GM19351 (cell line): ENCODE data around the gene CEP131.

Experiments used
- ATAC-seq: cut with Tn5 transposase; IDR thresholded peaks from one replicate; pipeline ENCODE4 v1.9.1; 2021; ENCODE audit warnings: mild to moderate bottlenecking, moderate library complexity; ENCODE audit not compliant: unreplicated experiment

The CEP131 gene

DNA sequence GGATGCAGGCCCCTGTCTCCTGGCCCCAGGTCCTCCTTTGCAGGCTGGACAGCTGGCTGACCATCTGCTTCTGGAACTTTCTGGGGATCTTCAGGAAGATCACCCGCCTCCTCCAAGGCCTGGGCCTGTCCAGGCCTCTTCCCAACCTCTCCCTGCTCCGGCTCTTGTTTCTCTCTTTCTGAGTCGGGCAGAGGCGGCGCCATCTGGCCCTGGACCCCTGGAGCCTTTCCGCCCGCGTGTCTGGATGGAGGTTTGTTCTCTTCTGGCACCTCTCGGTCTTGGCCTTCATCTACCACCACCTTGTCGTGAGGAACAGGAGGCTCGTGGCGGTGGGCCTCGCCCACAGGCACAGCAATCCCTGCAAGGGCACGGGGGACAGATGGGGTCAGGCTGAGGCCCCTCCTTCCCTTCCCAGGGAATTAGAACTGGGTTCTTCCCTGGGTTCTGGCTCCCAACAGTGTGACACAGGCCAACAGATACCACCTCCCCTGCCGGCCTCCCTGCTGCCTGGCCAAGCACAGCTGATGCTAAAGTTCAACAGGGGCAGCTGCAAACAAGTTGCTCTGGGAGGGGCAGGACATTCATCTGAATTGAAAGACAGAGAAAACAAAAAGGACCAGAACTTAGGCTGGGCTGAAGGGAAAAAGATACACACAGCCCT is 29.7 kb upstream of the CEP131 start:
- no peak for ATAC-seq

DNA sequence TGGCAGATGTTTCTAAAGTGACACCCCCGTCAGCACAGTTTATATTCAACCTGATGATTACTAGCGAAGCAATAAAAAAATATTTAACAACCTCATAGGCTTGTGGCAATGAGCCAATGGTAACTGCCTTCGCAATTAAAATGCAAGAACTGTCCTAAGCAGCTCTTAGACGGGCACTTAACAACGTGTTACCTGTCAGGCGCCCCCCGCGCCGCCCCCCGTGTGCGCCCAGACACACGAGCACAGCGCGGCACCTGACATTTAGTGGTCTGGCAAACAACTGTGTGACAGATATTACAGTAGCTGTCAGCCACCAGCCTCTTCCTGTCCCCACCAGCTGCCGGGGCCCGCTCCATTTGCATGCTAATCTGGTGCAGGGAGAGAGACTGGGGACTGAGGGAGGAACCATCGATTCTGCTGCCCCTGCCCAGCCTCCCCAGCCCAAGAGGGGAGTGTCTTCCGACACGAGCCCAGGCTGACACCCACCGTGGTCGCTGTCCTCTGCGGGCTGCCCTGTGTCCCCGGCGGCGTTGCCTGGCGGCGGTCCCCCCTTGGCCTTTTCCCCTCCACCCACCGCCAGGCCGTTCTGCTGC is 29.0 kb upstream of the CEP131 start:
- ATAC-seq = no peak

- no peak for ATAC-seq
These were observed 28.4 kb upstream of the CEP131 start for GRCh38 chr17:81251094-81251708.

DNA sequence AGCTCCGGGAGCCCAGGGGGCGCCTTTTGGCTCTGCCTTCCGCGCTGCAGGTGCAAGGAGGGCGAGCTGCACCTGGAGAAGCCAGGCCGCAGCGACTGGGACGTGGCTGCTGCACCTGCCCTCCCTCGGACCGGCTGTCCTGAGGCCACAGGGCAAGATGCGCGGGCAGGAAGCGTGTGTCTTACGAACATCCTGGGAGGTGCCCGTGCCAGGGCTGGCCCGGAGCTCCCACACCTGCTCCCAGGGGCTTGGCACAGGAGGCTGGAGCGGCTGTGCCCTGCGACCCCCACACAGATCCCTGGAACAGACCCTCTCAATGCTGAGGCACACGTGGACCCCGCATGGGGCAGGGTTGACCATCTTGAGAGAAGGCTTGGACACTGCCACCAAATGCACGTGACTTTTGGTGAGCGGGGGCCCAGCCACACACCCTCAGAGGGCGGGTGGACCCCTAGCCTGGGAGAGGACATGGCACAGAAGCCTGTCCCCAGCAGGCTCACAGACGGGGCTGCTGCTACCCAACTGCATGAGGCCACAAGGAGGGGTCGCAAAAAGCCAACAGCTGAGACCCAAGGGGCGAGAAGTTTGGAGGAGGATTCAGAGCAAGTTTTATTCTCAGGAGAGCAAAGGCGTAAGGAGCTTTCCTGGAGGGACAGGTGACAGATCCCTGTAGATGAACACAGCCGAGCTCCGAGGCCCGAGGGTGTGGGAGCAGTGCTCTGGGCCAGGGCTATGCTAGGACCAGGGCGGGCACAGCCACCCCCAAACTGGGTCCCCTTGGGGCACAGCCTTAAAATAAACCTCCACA is 27.7 kb upstream of the CEP131 start:
- ATAC-seq = no peak

DNA sequence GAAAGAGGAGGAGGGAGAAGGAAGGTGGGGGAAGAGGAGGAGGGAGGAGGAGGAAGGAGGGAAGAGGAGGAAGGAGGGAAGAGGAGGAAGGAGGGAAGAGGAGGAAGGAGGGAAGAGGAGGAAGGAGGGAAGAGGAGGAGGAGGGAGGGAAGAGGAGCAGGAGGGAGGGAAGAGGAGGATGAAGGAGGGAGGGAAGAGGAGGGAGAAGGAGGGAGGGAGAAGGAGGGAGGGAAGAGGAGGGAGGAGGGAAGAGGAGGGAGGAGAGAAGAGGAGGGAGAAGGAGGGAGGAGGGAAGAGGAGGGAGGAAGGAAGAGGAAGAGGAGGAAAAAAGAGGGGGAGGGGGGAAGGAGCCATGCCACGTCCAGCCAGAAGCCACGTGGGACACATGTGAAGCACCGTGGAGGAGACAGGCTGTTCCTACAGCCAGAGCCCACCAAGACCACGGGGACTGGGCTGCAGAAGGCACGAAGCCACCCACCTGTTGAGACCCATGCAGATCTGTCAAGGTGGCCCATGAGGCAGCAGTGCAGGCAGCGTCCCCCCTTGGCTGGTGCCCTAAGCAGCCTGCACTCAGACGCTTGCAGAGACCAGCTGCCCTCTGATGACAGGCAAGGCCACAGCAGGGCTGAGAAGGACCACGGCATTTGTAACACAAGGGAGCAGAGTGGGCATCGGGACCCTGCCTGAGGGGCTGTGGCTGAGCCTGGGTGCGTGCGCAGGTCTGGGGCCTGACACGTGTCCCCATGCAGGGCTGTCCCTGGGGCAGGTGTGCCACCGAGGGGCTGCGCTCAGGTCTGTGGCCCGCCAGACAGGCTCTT is 26.7 kb upstream of the CEP131 start:
- ATAC-seq = no peak

- ATAC-seq = no peak
These were observed 25.9 kb upstream of the CEP131 start for GRCh38 chr17:81248649-81249048.

- no peak for ATAC-seq
These were observed 24.7 kb upstream of the CEP131 start for GRCh38 chr17:81247339-81247990.

GRCh38 chr17:81246679-81247338 is 24.0 kb upstream of the CEP131 start:
- no peak for ATAC-seq

GRCh38 chr17:81246343-81246670 is 23.5 kb upstream of the CEP131 start:
- ATAC-seq = no peak

DNA sequence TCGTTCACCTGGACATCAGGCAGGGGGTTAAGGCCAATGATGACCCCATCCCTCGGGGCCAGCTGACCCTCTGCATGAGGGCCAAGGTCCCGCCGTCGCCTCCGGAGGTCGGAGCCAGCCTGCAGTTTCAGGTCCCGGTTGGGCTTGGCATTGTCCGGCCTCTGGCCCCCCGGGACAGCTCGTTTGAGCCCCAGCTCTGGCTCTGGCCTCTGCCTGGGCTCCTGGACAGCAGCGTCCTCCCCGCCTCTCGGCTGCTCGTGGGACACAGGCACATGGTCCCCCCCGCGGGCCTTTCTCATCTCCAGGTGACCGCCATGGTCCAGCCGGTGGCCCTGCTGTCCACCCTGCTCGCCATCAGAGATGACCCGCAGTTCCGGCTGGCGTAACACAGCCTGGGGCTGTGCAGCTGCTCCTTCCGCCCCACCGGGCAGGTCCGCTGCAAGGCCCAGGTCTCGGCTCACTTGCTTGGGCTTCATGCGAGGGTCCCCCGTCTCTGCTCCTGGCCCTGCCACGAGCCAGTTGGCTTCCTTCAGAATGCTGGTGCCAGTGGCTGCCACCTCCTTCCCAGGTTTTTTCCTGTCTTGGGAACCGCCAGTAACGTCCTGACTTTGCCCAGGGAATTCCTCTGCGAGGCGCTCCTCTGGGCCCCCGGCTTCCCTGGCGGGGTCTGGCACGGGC is 23.0 kb upstream of the CEP131 start:
- no peak for ATAC-seq

GRCh38 chr17:81245024-81245664 is 22.4 kb upstream of the CEP131 start:
- peak; percentile 57 for ATAC-seq

DNA sequence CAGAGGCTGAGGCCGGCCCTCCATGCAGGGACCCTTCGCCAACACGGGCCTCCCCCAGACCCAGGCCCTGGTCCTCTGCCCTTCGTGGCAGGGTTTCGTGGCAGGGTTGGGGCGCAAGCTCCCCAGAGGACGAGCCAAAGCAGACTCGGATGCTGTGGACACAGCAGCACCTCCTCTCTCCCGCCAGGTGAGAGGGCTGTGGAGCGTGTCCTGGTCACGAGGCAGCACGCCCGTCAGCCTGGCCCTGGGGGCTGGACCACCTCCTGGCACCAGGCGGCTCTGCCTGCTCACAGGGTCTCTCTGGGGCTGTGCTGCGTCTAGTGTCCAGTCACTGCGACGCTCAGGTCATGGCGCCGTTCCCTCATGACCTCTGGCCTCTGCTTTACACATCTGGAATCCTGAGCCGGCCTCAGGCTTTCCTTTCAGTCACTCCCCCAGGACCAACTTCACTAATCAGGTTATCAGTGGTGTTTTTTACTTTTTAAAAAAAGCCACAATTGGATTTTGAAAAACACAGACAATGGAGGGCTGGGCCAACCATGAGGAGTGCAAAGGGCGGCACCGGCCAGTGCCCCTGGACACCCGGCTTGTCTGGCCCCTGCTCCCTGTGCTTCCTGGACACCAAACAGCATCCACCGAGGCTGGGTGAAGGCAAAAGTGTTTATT is 21.7 kb upstream of the CEP131 start:
- no peak for ATAC-seq

DNA sequence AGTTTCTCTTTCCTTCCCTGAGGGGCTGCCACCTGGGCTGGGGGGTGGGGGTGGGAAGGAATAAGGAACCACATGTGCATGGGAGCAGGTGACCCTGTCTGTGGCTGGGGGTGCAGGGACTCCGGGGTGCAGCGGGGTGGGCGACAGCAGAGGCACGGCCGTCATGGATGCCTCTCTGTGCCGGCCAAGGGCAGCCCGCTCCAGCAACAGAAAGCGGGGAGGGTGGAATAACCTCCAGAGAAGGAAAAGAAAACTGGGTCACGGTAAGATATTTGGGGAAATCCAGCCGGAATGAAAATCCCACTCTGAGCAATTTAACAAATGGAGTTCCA is 20.5 kb upstream of the CEP131 start:
- ATAC-seq = no peak

DNA sequence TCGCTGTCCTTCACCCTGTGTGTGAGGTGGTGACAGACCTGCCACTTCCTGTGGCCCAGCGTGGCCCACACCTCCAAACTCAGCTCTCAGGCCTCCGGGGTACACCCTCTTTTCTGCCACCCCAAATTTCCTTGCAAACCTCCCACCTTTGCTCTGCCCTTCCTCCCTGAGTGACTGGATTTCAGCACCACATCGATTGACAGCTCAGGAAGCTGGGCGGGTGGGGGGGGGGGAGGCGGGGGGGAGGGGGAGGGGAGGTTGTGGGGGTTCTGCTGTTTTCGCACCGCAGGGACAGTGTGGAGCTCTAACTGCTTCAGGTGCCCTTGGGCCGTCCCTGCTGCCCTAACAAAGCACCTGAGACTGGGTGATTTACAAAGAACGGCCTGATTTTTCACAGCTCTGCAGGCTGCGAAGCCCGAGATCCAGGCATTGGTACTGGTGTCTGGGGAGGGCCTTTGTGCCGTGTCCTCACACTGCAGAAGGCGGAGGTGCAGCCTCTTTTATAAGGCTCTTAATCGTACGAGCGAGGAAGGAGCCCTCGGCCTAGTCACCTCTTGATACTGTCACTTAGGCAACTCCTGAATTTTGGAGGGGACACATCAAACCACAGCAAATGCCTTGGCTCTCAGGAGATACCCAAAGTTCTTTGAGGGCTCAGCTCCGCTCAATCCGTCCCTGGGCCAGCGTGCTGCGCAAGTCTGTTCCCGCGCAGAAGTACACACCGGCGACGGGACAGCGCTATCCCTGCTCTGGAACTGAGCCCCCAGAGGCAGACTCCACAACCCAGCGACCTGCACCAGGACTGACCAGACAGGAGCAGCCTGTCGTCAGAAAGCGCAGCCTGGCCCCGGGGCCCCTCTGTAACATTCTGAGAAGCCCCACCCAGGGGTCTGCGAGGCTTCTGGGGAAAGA is 19.9 kb upstream of the CEP131 start:
- ATAC-seq = no peak

DNA sequence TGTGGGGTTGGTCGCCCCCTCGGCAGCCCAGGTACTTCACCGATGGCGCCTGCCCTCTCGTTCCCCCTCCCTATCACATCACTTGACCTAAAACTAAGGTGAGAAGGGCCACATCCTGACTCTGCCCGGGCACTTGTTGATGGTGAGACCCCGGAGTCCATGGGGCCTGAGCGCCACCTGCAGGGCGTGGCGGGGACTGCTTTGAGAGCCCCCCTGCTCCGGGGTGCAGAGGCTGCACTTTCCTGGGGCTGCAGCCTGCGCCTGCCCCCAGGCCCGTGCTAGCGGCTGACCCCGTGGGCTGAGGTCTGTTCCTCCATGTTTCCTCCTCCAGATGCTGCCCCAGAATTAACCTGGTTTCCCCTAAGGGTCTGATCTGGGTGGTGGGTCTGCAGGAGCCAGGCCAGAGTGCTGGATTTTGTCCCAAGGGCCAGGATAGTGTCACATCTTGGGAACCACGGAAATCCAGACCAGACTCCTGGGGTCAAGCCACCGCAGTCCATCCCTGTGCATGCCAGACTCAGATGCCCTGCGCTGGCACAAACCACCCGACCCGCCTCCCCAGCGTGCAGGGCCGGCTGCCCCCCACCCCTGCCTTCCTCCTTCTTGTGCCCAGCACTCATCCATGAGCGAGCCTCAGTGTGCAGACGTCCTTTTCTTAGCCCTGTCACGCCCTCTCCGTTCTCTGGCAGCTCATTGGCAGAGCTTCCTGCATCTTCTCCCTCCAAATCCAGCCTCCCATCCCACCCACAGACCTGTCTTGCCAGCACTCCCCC is 19.1 kb upstream of the CEP131 start:
- ATAC-seq = no peak

GRCh38 chr17:81241203-81241602 is 18.4 kb upstream of the CEP131 start:
- no peak for ATAC-seq

DNA sequence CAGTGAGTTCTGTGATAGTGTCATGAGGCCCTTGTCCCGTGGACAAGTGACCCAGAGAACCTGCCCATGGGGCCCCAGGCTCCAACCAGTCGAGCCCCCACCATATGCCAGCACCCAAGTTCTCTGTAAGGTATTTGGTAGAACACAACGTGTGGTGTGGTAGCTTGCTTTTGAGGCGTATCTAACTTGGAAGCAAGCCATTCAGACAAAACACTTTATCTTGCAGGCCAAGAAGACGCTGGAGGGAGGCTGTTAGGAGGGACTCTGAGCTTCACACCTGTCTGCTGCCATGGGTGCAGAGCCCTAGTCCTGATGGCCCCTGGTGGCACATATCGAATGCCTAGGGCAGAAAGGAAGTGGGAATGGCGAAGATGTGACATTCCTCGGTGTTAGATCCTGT is 18.0 kb upstream of the CEP131 start:
- no peak for ATAC-seq
